ENCODE results near the gene SERPINA1. TPM values are rescaled to one million over a fixed set of nuclear protein-coding genes. Genes with fewer than 3 reads are reported as not detected.

Gene SERPINA1
- total and polyA plus RNA-seq, 4 donors, result 120 to 1,798 (median 1,122) TPM

DNA sequence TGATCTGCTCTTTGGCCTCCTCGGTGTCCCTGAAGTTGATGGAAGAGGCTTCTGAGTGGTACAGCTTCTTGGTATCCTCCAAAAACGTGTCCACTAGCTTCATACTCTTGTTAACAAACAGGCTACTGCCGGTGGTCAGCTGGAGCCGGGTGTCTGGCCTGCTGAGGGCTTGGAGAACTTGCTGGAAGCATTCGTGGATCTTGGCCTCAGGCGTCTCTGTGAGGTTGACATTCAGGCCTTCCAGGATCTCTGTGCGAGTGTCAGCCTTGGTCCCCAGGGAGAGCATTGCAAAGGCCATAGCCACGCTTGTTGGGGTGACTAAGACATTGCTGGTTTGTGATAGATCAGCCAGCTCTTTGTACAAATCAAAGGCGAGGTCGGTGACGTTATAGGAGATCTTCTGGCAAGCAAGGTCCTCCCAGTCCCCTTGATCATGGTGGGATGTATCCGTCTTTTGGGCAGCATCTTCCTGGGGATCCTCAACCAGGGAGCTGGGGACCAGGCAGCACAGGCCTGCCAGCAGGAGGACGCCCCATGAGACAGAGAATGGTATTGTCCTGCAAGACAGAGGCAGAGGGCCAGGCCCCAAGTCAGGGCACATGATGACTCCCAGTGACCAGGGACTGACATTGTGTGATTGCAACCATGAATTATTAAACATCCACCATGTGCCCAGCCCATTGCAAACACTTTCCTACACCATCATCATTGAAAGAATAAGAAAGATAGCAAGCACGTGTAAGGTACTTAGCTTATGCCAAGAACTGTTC is 22.1 kb downstream of the SERPINA1 start, which contains the start of gene SERPINA2:
SERPINA2 (minus strand) TSS at position 553 of the 770 bp plus-strand sequence.
- H3K4me1 ChIP-seq (ENCODE audit: control insufficient read depth in 5 of 5, insufficient read depth in 5 of 5, low read length in 5 of 5), result no peaks in the 10 kb centered on the region
- H3K9me3 ChIP-seq (ENCODE audit: control insufficient read depth in 4 of 4, insufficient read depth in 3 of 4, low read length in 3 of 4), result no peaks in the 10 kb centered on the region
- TF ChIP-seq, protein P1, sequence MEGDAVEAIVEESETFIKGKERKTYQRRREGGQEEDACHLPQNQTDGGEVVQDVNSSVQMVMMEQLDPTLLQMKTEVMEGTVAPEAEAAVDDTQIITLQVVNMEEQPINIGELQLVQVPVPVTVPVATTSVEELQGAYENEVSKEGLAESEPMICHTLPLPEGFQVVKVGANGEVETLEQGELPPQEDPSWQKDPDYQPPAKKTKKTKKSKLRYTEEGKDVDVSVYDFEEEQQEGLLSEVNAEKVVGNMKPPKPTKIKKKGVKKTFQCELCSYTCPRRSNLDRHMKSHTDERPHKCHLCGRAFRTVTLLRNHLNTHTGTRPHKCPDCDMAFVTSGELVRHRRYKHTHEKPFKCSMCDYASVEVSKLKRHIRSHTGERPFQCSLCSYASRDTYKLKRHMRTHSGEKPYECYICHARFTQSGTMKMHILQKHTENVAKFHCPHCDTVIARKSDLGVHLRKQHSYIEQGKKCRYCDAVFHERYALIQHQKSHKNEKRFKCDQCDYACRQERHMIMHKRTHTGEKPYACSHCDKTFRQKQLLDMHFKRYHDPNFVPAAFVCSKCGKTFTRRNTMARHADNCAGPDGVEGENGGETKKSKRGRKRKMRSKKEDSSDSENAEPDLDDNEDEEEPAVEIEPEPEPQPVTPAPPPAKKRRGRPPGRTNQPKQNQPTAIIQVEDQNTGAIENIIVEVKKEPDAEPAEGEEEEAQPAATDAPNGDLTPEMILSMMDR (IDR thresholded peaks at IDR 0.05; ENCODE audit: control extremely low read depth, extremely low read depth), result no peak
- H3K4me3 ChIP-seq, result no peak within 1 kb of the TSS
- DNase-seq (peak in 1 of 3 donors; percentile 8), ATAC-seq (ENCODE audit: insufficient read depth, low FRiP score) (no peak)
- H3K27ac ChIP-seq (ENCODE audit: low read depth in 1 of 2, low read length in 1 of 2), result no peak within 1 kb of the TSS
- 84 to 90% methylated on average over 14 of the region's 14 CpGs for WGBS, 2 donors
- H3K27me3 ChIP-seq (ENCODE audit: control insufficient read depth in 3 of 3, insufficient read depth in 3 of 3, low read length in 2 of 3), result no peaks in the 10 kb centered on the region
- H3K9ac ChIP-seq (ENCODE audit: insufficient read depth in 1 of 2, low read length in 2 of 2), result no peak within 1 kb of the TSS
- H3K36me3 ChIP-seq (ENCODE audit: control insufficient read depth in 4 of 4, insufficient read depth in 4 of 4, low read length in 4 of 4), result no peaks in the 10 kb centered on the region

DNA sequence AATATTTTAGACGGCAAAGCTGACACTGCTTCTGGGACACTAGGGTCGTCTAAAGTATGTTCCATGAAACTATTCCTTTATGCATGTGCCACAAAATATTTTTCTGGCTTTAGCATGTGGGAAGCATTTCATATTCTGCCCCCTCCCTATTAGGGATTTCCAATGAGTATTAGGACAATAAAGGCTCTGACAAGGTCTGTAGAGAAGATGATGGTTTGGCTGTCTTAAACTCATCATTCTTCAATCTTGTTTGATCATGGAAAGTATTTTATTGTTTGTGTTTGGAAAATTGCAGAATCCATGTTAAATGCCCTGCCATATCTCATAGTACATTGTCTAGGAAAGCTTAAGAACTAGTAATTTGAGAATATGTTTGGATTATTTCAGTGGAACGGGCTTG is 22.8 kb downstream of the SERPINA1 start:
- TF ChIP-seq, protein P1 (IDR thresholded peaks at IDR 0.05; ENCODE audit: control extremely low read depth, extremely low read depth), result no peak
- WGBS, 2 donors, result 80 to 89% methylated on average over 3 of the region's 3 CpGs
- Histone ChIP-seq H3K4me3 (no peak overlapping the region), H3K9ac (ENCODE audit: insufficient read depth in 1 of 2, low read length in 2 of 2) (no peak overlapping the region), H3K27ac (ENCODE audit: low read depth in 1 of 2, low read length in 1 of 2) (no peak overlapping the region), H3K9me3 (ENCODE audit: control insufficient read depth in 4 of 4, insufficient read depth in 3 of 4, low read length in 3 of 4) (no peaks in the 10 kb centered on the region), H3K27me3 (ENCODE audit: control insufficient read depth in 3 of 3, insufficient read depth in 3 of 3, low read length in 2 of 3) (no peaks in the 10 kb centered on the region), H3K36me3 (ENCODE audit: control insufficient read depth in 4 of 4, insufficient read depth in 4 of 4, low read length in 4 of 4) (no peaks in the 10 kb centered on the region), H3K4me1 (ENCODE audit: control insufficient read depth in 5 of 5, insufficient read depth in 5 of 5, low read length in 5 of 5) (no peaks in the 10 kb centered on the region)
- ATAC-seq (ENCODE audit: insufficient read depth, low FRiP score), result no peak
- DNase-seq, result no peak

DNA sequence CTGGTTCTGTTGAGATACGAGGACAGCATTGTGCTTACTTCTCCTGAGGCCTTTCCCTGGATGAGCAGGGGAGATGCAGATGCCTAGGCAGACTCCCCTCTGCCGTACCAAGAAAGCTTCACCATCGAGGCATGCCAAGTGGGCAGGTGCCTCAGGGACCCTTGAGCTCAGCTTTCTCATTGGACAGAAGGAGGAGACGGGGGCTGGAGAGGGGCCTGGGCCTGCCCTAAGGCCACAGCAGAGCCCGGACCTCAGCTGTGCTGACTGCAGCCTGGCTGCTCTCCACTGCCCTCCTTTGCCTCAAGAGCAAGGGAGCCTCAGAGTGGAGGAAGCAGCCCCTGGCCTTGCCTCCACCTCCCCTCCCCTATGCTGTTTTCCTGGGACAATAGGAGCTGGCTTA is 23.4 kb downstream of the SERPINA1 start:
- no peak overlapping the region for H3K9ac ChIP-seq (ENCODE audit: insufficient read depth in 1 of 2, low read length in 2 of 2)
- no peaks in the 10 kb centered on the region for H3K36me3 ChIP-seq (ENCODE audit: control insufficient read depth in 4 of 4, insufficient read depth in 4 of 4, low read length in 4 of 4)
- H3K4me1 ChIP-seq (ENCODE audit: control insufficient read depth in 5 of 5, insufficient read depth in 5 of 5, low read length in 5 of 5), result no peaks in the 10 kb centered on the region
- WGBS, 2 donors, result 61 to 64% methylated on average over 5 of the region's 5 CpGs
- ATAC-seq (ENCODE audit: insufficient read depth, low FRiP score), result no peak
- no peaks in the 10 kb centered on the region for H3K9me3 ChIP-seq (ENCODE audit: control insufficient read depth in 4 of 4, insufficient read depth in 3 of 4, low read length in 3 of 4)
- no peak overlapping the region for H3K27ac ChIP-seq (ENCODE audit: low read depth in 1 of 2, low read length in 1 of 2)
- TF ChIP-seq, protein P1 (IDR thresholded peaks at IDR 0.05; ENCODE audit: control extremely low read depth, extremely low read depth), result no peak
- peak in 1 of 3 donors; percentile 7 for DNase-seq
- H3K27me3 ChIP-seq (ENCODE audit: control insufficient read depth in 3 of 3, insufficient read depth in 3 of 3, low read length in 2 of 3), result no peaks in the 10 kb centered on the region
- no peak overlapping the region for H3K4me3 ChIP-seq
